OCI-LY3 (cell line): ENCODE measurements around the gene NEB.
A peak's percentile ranks its signal among the peaks of the same experiment; 100 is the strongest.

Experiments used
- EZH2phosphoT487 ChIP-seq: fragments of 200-600 bp; shearing (Covaris generic); IDR thresholded peaks from 2 replicates; pipeline ENCODE4 v1.6.1; 2018; ENCODE audit warnings: antibody characterized with exemption, mixed run types, low read depth
- TF ChIP-seq, protein P1 (sequence below): fragments of 200-600, 300-600 bp; sonication (generic); IDR thresholded peaks from 2 replicates; pipeline ENCODE4 v1.5.1; 2014; ENCODE audit warnings: antibody characterized with exemption, low read length, low read depth

DNA sequence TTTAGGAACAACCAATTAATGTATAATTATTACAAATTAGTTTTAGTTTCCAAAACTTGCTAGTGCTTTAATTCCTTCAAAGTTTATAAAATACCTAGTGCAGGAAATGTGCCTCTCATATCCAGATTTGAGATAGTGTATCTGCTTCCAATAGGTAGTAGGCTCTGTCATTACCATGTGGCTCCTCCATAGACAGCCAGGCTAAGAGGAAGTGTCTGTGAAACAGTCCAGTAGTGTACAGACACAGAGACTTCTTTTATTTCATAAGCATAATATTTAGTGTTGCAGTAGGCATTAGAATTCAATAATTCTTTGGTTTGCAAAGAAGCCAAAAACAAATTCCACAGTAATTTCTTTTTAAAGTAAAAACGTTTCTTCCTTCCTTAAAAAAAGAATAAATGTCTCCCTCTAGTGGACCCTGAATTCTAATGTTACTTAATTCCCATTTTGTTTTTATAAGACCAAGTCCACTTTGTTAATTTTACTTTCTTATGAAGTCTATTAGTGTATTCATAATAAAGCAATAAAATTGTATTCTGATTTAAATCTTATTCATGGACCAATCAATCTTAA, 101.2 kb downstream of the NEB start:
- TF ChIP-seq, protein P1, sequence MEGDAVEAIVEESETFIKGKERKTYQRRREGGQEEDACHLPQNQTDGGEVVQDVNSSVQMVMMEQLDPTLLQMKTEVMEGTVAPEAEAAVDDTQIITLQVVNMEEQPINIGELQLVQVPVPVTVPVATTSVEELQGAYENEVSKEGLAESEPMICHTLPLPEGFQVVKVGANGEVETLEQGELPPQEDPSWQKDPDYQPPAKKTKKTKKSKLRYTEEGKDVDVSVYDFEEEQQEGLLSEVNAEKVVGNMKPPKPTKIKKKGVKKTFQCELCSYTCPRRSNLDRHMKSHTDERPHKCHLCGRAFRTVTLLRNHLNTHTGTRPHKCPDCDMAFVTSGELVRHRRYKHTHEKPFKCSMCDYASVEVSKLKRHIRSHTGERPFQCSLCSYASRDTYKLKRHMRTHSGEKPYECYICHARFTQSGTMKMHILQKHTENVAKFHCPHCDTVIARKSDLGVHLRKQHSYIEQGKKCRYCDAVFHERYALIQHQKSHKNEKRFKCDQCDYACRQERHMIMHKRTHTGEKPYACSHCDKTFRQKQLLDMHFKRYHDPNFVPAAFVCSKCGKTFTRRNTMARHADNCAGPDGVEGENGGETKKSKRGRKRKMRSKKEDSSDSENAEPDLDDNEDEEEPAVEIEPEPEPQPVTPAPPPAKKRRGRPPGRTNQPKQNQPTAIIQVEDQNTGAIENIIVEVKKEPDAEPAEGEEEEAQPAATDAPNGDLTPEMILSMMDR = peak; percentile 72
- no peak for TF ChIP-seq EZH2phosphoT487
